ENCODE data around the gene SLC25A30. TPM values are rescaled to one million over a fixed set of nuclear protein-coding genes. Genes with fewer than 3 reads are reported as not detected.

The SLC25A30 gene
- total RNA-seq, 1 experiment from 2014 or later = 6.3 TPM

GRCh38 chr13:45372189-45373161, 45.7 kb downstream of the SLC25A30 start:
- TF ChIP-seq, protein P1, sequence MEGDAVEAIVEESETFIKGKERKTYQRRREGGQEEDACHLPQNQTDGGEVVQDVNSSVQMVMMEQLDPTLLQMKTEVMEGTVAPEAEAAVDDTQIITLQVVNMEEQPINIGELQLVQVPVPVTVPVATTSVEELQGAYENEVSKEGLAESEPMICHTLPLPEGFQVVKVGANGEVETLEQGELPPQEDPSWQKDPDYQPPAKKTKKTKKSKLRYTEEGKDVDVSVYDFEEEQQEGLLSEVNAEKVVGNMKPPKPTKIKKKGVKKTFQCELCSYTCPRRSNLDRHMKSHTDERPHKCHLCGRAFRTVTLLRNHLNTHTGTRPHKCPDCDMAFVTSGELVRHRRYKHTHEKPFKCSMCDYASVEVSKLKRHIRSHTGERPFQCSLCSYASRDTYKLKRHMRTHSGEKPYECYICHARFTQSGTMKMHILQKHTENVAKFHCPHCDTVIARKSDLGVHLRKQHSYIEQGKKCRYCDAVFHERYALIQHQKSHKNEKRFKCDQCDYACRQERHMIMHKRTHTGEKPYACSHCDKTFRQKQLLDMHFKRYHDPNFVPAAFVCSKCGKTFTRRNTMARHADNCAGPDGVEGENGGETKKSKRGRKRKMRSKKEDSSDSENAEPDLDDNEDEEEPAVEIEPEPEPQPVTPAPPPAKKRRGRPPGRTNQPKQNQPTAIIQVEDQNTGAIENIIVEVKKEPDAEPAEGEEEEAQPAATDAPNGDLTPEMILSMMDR (conservative IDR thresholded peaks at IDR 0.05) = no peak
- H3K9me3 ChIP-seq (ENCODE audit: control insufficient read depth, low read depth, low read length) = no peaks in the 10 kb centered on the region
- H4K20me1 ChIP-seq (ENCODE audit: control insufficient read depth, insufficient read depth, insufficient read length) = no peaks in the 10 kb centered on the region
- no peak overlapping the region for H3K9ac ChIP-seq (ENCODE audit: extremely low read depth, insufficient read length, low read length)
- Mint-ChIP-seq H3K4me1 (peaks cover 15 to 18% of the 10 kb centered on the region in 2 experiments), H3K36me3 (ENCODE audit: insufficient read depth in 1 of 3, low read depth in 3 of 3) (peaks cover 3 to 5% (median 3%) of the 10 kb centered on the region in 3 experiments; a peak in 4 of 7 replicates), H3K4me3 (no peak overlapping the region), H3K9me3 (no peaks in the 10 kb centered on the region), H3K27me3 (ENCODE audit: low read depth) (no peaks in the 10 kb centered on the region), H3K27ac (peak overlapping the region; percentile 10 to 56 (median 28); a peak in 4 of 7 replicates)
- no peak overlapping the region for H3K27ac ChIP-seq (ENCODE audit: insufficient read length, low read depth, low read length)
- DNase-seq = no peak
- H2BK15ac ChIP-seq (ENCODE audit: low read depth, low read length) = no peak overlapping the region
- H3K14ac ChIP-seq (ENCODE audit: insufficient read depth, low read length) = no peak overlapping the region
- no peak overlapping the region for H3T11ph ChIP-seq (ENCODE audit: low read length)
- no peak overlapping the region for H4K5ac ChIP-seq (ENCODE audit: insufficient read length, low read depth, low read length)
- H3K27me3 ChIP-seq (ENCODE audit: insufficient read depth, low read length) = no peaks in the 10 kb centered on the region
- no peaks in the 10 kb centered on the region for H3K79me2 ChIP-seq (ENCODE audit: insufficient read depth, low read length)
- no peaks in the 10 kb centered on the region for H3K4me1 ChIP-seq (ENCODE audit: insufficient read depth, low read length)
- no peak overlapping the region for H2BK20ac ChIP-seq (ENCODE audit: low read depth, low read length, poor library complexity, severe bottlenecking)
- H2BK12ac ChIP-seq (ENCODE audit: insufficient read length, low read depth, low read length) = no peak overlapping the region
- no peak overlapping the region for H3K23ac ChIP-seq (ENCODE audit: insufficient read length, low read depth, low read length)
- no peak overlapping the region for H4K8ac ChIP-seq (replicated peaks; ENCODE audit: insufficient read length, low read depth, low read length)
- no peak overlapping the region for H3K4me2 ChIP-seq (ENCODE audit: insufficient read depth, insufficient read length, low read length)
- no peak overlapping the region for H2AFZ ChIP-seq (ENCODE audit: low read length)
- no peaks in the 10 kb centered on the region for H3K79me1 ChIP-seq (ENCODE audit: insufficient read depth, low read depth, low read length, poor library complexity, severe bottlenecking)
- no peak overlapping the region for H2AK5ac ChIP-seq (ENCODE audit: insufficient read length, low read length)
- H3K18ac ChIP-seq (ENCODE audit: insufficient read length, low read depth, low read length) = no peak overlapping the region
- H2BK5ac ChIP-seq (ENCODE audit: insufficient read length, low read length) = no peak overlapping the region
- H3K23me2 ChIP-seq (ENCODE audit: insufficient read length, low read depth, low read length, poor library complexity, severe bottlenecking) = no peaks in the 10 kb centered on the region
- no CpG with 5 or more reads among the region's 24 CpGs for WGBS (ENCODE audit: extremely low coverage, insufficient read length, low lambda C conversion rate)
- H2BK120ac ChIP-seq (ENCODE audit: low read depth, low read length, poor library complexity, severe bottlenecking) = no peak overlapping the region
- no peak overlapping the region for H3K4ac ChIP-seq (ENCODE audit: low read depth, low read length)
- no peak overlapping the region for H3K56ac ChIP-seq (ENCODE audit: insufficient read length, low read depth, low read length)
- no peak overlapping the region for H4K91ac ChIP-seq (ENCODE audit: insufficient read length, low read depth, low read length)
